Activated CD8-positive, alpha-beta T cell treated with anti-CD3 and anti-CD28 coated beads for 36 hours (primary cell): Measurements from ENCODE around the gene SVBP. TPM values are rescaled to one million over a fixed set of nuclear protein-coding genes. Genes with fewer than 3 reads are reported as not detected.

Experiments
- ATAC-seq: fragments of 200-7000 bp; cut with Tn5 transposase; one replicate; pipeline ENCODE4 v1.10.0; 2021; ENCODE audit warnings: mild to moderate bottlenecking, moderate library complexity
- CTCF ChIA-PET: fragments of 350-600 bp; sonication (Branson Sonifier 250); formaldehyde crosslinking; loops from one replicate; lab custom pipeline; 2021; ENCODE audit warnings: antibody characterized with exemption; lab: Charles Lee
- POLR2A ChIA-PET: fragments of 350-600 bp; sonication (Branson Sonifier 250); formaldehyde crosslinking; loops from one replicate; lab custom pipeline; 2021; ENCODE audit warnings: antibody characterized with exemption; lab: Charles Lee
- DNase-seq: peaks from one replicate; pipeline ENCODE4 v3.0.0-alpha.2; 2020
- H3K27ac Mint-ChIP-seq: one replicate; pipeline ENCODE4 v1.8.0; 2021; ENCODE audit warnings: mild to moderate bottlenecking, mixed read lengths
- H3K27me3 Mint-ChIP-seq: one replicate; pipeline ENCODE4 v1.8.0; 2021; ENCODE audit warnings: mixed read lengths
- H3K36me3 Mint-ChIP-seq: one replicate; pipeline ENCODE4 v1.8.0; 2021; ENCODE audit warnings: low read depth, mixed read lengths
- H3K4me1 Mint-ChIP-seq: one replicate; pipeline ENCODE4 v1.8.0; 2021; ENCODE audit warnings: low read depth, mixed read lengths
- H3K4me3 Mint-ChIP-seq: one replicate; pipeline ENCODE4 v1.8.0; 2021; ENCODE audit warnings: mild to moderate bottlenecking, moderate library complexity, mixed read lengths
- H3K9me3 Mint-ChIP-seq: one replicate; pipeline ENCODE4 v1.8.0; 2021; ENCODE audit warnings: mixed read lengths
- CTCF ChIP-seq: fragments of 200-600 bp; IDR thresholded peaks from one replicate; pipeline ENCODE4 v1.8.0; 2022; ENCODE audit warnings: antibody characterized with exemption, mild to moderate bottlenecking
- intact Hi-C: fragments of 100-400 bp; cut with micrococcal nuclease; formaldehyde crosslinking; loops from one replicate; pipeline ENCODE4 v1.10.0; 2022
- total RNA-seq, 2 experiments: library from RNA; stranded (reverse); gene quantifications; one replicate each; pipeline ENCODE4 v1.2.3, GENCODE V29; 2021

The SVBP gene
- total RNA-seq, 2 experiments from 2014 or later, result 12.2 to 14.3 TPM

- H3K9me3 Mint-ChIP-seq, result no peaks in the 10 kb centered on the region
- no peak overlapping the region for H3K27ac Mint-ChIP-seq
- ATAC-seq (no peak), DNase-seq (no peak)
- no peak for TF ChIP-seq CTCF
- H3K4me1 Mint-ChIP-seq, result peaks cover 10% of the 10 kb centered on the region
- no peak overlapping the region for H3K4me3 Mint-ChIP-seq
- H3K36me3 Mint-ChIP-seq, result no peaks in the 10 kb centered on the region
- H3K27me3 Mint-ChIP-seq, result no peaks in the 10 kb centered on the region
- ChIA-PET POLR2A (interaction anchor here (0.6 to 1.3 kb wide), 3 partner anchors 21 to 133 kb away, joined by 3 to 4 read pairs (median 3); partner anchors contain the start of gene ZNF691), CTCF (interaction anchor here (0.8 to 1.4 kb wide), 3 partner anchors 17 to 99 kb away, joined by 3 read pairs; partner anchors contain the start of gene ZNF691)
- intact Hi-C loops, result no loop called here
Observed at GRCh38 chr1:42825036-42825851, 8.0 kb upstream of the SVBP start.

- peaks cover 10% of the 10 kb centered on the region for H3K4me1 Mint-ChIP-seq
- no peak overlapping the region for H3K4me3 Mint-ChIP-seq
- no peak for TF ChIP-seq CTCF
- POLR2A ChIA-PET, result interaction anchor here (0.6 to 1.3 kb wide), 4 partner anchors 22 to 253 kb away, joined by 3 to 4 read pairs (median 3); partner anchors contain the start of gene ZNF691
- ATAC-seq (no peak), DNase-seq (no peak)
- CTCF ChIA-PET, result interaction anchor here (0.8 to 1.4 kb wide), 3 partner anchors 17 to 100 kb away, joined by 3 read pairs; partner anchors contain the start of gene ZNF691
- intact Hi-C loops, result no loop called here
- no peaks in the 10 kb centered on the region for H3K9me3 Mint-ChIP-seq
- H3K27ac Mint-ChIP-seq, result no peak overlapping the region
- H3K27me3 Mint-ChIP-seq, result no peaks in the 10 kb centered on the region
- H3K36me3 Mint-ChIP-seq, result no peaks in the 10 kb centered on the region
Observed at GRCh38 chr1:42824481-42825035, 7.4 kb upstream of the SVBP start.

- Mint-ChIP-seq H3K4me1 (peaks cover 16% of the 10 kb centered on the region), H3K36me3 (no peaks in the 10 kb centered on the region), H3K9me3 (no peaks in the 10 kb centered on the region), H3K4me3 (no peak overlapping the region), H3K27me3 (no peaks in the 10 kb centered on the region), H3K27ac (no peak overlapping the region)
- DNase-seq (no peak), ATAC-seq (no peak)
- CTCF ChIA-PET, result interaction anchor here (0.8 to 2.3 kb wide), 5 partner anchors 9 to 251 kb away, joined by 3 to 10 read pairs (median 4); partner anchors contain the start of gene ZNF691
- intact Hi-C loops, result no loop called here
- no peak for TF ChIP-seq CTCF
- POLR2A ChIA-PET, result interaction anchor here (1.3 kb wide), 1 partner anchor 24 kb away, joined by 5 read pairs; the partner anchor contains the start of gene ZNF691
Observed at GRCh38 chr1:42822800-42823392, 5.7 kb upstream of the SVBP start.

GRCh38 chr1:42821690-42822089, 4.5 kb upstream of the SVBP start:
- no peak for TF ChIP-seq CTCF
- Mint-ChIP-seq H3K27ac (no peak overlapping the region), H3K4me1 (peaks cover 22% of the 10 kb centered on the region), H3K27me3 (no peaks in the 10 kb centered on the region), H3K4me3 (no peak overlapping the region), H3K36me3 (no peaks in the 10 kb centered on the region), H3K9me3 (no peaks in the 10 kb centered on the region)
- intact Hi-C loops, result no loop called here
- POLR2A ChIA-PET, result interaction anchor here (0.9 to 1.6 kb wide), 2 partner anchors 22 to 58 kb away, joined by 3 to 4 read pairs; no protein-coding TSS in a partner anchor
- ATAC-seq, result no peak
- CTCF ChIA-PET, result interaction anchor here (1.1 to 2.3 kb wide), 3 partner anchors 25 to 252 kb away, joined by 6 to 10 read pairs (median 7); partner anchors contain the start of gene ZNF691
- DNase-seq, result no peak
